Measurements from ENCODE around the gene SMNDC1.

The SMNDC1 gene

GRCh38 chr10:110326351-110327032, 21.8 kb upstream of the SMNDC1 start:
- no peak for DNase-seq

- DNase-seq, result no peak
Measured at GRCh38 chr10:110324805-110325280, 20.1 kb upstream of the SMNDC1 start.

DNA sequence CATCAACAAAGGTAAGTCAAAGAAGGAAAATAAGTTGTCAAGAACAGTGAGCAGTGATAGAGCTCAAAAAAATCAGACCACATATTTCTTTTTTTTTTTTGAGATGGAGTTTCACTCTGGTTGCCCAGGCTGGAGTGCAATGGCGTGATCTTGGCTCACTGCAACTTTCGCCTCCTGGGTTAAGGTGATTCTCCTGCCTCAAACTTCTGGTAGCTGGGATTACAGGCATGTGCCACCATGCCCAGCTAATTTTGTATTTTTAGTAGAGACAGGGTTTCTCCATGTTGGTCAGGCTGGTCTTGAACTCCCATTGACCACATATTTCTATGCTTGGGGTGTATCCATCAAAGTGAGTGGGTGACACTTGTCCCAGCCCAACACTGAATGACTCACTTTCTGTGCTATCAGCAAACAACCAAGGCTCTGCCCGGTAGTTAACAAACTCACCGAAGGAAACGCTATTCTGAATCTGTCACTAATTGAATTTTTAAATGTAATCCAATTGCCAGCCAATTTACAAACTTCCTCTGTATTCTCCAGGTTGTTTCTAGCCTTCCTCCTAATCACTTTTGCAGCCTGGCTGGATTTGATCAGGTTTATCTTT, 19.6 kb upstream of the SMNDC1 start:
- no peak for DNase-seq

GRCh38 chr10:110323503-110323902, 18.8 kb upstream of the SMNDC1 start:
- no peak for DNase-seq

GRCh38 chr10:110321869-110322620, 17.3 kb upstream of the SMNDC1 start:
- DNase-seq, result no peak

GRCh38 chr10:110317866-110318850, 13.4 kb upstream of the SMNDC1 start:
- DNase-seq, result no peak

- DNase-seq, result no peak
Measured at GRCh38 chr10:110313674-110314073, 9.0 kb upstream of the SMNDC1 start.

DNA sequence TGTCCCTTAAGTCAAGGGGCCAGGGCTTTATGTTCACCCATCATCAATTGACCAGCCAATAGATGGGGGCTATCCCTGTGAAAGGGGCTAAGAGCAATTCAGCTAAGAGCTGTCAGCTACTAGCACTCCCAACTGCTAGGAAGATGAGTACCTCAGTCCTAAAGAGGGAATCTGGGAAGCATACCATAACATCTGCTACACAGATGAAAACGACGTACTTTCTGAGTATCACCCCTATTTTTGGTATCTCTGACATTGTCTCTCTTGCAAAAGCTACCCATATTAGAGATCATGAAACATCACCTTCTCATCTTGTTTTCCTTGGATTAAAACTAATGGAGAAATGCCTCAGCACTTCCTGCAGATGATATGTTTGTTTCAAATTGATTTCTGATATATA, 7.5 kb upstream of the SMNDC1 start:
- no peak for DNase-seq

GRCh38 chr10:110311357-110311949, 6.7 kb upstream of the SMNDC1 start:
- DNase-seq, result peak; percentile 14 to 59

DNA sequence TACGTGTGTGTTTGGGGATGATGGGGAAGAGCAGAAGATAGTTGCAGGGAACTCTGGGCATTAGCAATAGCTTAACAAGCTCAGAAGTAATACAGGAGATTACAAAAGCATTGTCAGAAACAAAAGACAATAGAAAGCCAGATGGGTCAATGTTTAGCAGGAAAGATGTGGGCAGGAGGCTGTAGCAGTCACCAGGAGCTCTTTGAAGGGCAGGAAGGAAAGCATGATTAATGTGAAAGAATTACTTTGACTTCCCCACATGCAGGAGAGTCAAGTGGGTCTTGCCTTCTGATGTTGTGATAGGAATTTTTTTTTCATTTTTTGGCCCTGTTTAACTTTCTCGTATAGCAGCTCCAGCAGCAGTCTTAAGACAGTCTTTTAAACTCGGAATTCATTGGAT, 6.0 kb upstream of the SMNDC1 start:
- DNase-seq, result no peak

GRCh38 chr10:110307805-110308204, 3.1 kb upstream of the SMNDC1 start:
- DNase-seq, result no peak

DNA sequence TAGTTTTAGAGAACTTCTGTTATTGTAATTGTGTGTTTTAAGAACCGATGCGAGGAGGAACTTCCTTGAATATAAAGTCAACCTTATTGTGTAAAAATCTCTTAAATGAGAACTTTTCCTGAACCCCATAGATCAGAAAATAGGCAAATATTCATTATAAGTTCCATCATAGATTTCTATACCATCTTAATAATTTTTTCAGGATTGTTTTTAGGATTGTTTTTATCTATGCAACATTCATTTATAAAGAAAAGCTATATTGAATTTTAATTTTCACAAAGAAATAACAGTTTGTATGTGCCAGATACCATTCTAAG, 1.7 kb upstream of the SMNDC1 start:
- no peak for DNase-seq

DNA sequence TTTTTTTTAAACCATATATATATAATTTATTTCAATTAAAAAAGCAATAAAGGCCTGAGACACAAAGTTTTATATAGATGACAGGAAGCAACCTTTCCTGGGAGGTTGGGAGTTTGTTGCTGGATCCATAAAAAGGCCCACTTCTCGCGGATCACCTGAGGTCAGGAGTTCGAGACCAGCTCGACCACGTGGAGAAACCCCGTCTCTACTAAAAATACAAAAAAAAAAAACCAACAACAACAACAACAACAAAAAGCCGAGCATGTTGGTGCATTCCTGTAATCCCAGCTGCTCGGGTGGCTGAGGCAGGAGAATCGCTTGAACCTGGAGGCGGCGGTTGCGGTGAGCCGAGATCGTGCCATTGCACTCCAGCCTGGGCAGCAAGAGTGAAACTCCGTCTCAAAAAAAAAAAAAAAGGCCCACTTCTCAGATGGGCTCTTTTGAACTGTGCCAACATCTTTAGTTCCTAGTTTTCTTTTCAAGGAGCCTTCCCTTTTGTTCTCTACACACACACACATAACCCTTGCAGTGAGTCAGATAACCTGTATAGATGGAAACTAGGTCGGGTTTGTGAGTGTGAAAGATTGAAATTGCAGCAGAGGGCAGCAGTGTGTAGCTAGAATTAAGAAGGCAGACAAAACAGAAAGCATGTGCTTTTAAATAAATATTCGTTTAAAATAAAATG, 1.2 kb upstream of the SMNDC1 start:
- peak; percentile 73 to 83 for DNase-seq

- DNase-seq, result no peak
Measured at GRCh38 chr10:110304394-110304779, 333 bp downstream of the SMNDC1 start.

GRCh38 chr10:110303681-110304080, 1.0 kb downstream of the SMNDC1 start:
- no peak for DNase-seq

- no peak for DNase-seq
Measured at GRCh38 chr10:110300486-110300986, 4.2 kb downstream of the SMNDC1 start.

GRCh38 chr10:110296966-110297365, 7.8 kb downstream of the SMNDC1 start:
- no peak for DNase-seq

- DNase-seq, result no peak
Measured at GRCh38 chr10:110286841-110287240, 17.9 kb downstream of the SMNDC1 start.

GRCh38 chr10:110285501-110285900, 19.2 kb downstream of the SMNDC1 start:
- no peak for DNase-seq

GRCh38 chr10:110284262-110284661, 20.5 kb downstream of the SMNDC1 start:
- DNase-seq, result no peak

GRCh38 chr10:110279407-110279986, 25.2 kb downstream of the SMNDC1 start:
- DNase-seq, result peak; percentile 47 to 65

All from CD4-positive, alpha-beta T cell treated with Interleukin-1 beta for 1 hour (primary cell).